Motor neuron (in vitro differentiated cells): ENCODE results near the gene PTPN21. TPM values are rescaled to one million over a fixed set of nuclear protein-coding genes. Genes with fewer than 3 reads are reported as not detected.
A peak's percentile ranks its signal among the peaks of the same experiment; 100 is the strongest.

Experiments used
- ATAC-seq, 8 experiments: fragments of 200-7000 bp; cut with Tn5 transposase; replicated peaks in 6 of 8; 2 replicates each; pipeline ENCODE4 v1.8.0; 2021; ENCODE audit warnings: mild to moderate bottlenecking in 8 of 8, moderate library complexity in 8 of 8
- H3K27ac ChIP-seq, 2 donors: fragments of 250-450 bp; sonication (Bioruptor Pico); 2 replicates each; pipeline ENCODE4 v1.9.0; 2021; ENCODE audit warnings: antibody characterized with exemption in 2 of 2, mild to moderate bottlenecking in 2 of 2, moderate library complexity in 1 of 2
- H3K4me1 ChIP-seq, 2 donors: fragments of 250-450 bp; sonication (Bioruptor Pico); replicated peaks in 1 of 2; 2 replicates each; pipeline ENCODE4 v1.6.1; 2021; ENCODE audit warnings: antibody characterized with exemption in 2 of 2, mild to moderate bottlenecking in 2 of 2, moderate library complexity in 1 of 2
- H3K4me3 ChIP-seq, 5 donors: fragments of 250-450 bp; sonication (Bioruptor Pico); 2 replicates each; pipeline ENCODE4 v1.9.0; 2021; ENCODE audit warnings: antibody characterized with exemption in 5 of 5, mild to moderate bottlenecking in 5 of 5, moderate library complexity in 4 of 5
- WGBS, 10 experiments: fragments of 450-650 bp; shearing (Covaris generic); methylation state at CpG; one replicate each; pipeline ENCODE4 v1.0.0; 2022; 5-methylcytosine and 5-hydroxymethylcytosine counted together
- in situ Hi-C, 9 experiments: fragments of 400-800 bp; cut with MboI; loops; one replicate each; pipeline ENCODE4 v1.15.0; 2021; ENCODE audit warnings: low sequenced_read_pairs in 9 of 9, low pct_unique_long_range_greater_than_20kb in 2 of 9; ENCODE audit not compliant: unreplicated experiment in 9 of 9
- total RNA-seq, 8 experiments: library from RNA; unstranded; fragments of 300-600 nt; gene quantifications; 2 replicates each; pipeline versions ENCODE4 v1.2.3 to v1.2.4, GENCODE V29; 2022

PTPN21 gene
- total RNA-seq, 8 experiments from 2014 or later, result 3.6 to 19.2 (median 5.1) TPM

DNA sequence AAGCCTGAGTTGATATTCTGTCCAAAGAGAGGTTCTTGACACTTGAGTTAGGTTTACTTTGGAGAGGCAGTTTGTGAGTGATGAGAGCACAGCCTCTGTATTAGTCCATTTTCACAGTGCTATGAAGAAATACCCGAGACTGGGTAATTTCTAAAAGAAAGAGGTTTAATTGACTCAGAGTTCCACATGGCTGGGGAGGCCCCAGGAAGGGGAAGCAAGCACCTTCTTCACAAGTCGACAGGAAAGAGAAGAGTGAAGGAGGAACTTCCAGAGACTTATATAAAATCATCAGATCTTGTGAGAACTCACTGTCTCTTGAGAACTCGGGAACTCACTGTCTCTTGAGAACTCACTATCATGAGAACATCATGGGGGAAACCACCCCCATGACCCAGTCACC is 13.4 kb upstream of the PTPN21 start:
- no peak overlapping the region for H3K27ac ChIP-seq
- WGBS, 10 experiments, result 60 to 100% (median 83%) methylated on average over 1 to 3 of the region's 3 CpGs; no CpG with 5 or more reads in 1 of the 10 experiments
- H3K4me3 ChIP-seq, result no peak overlapping the region
- in situ Hi-C loops, result loop anchor here in 1 of 9 experiments (25.0 kb wide), 1 partner anchor 556 kb away; the partner anchor contains the start of gene GPR65
- ATAC-seq, result no peak
- H3K4me1 ChIP-seq, result peaks cover 5 to 10% of the 10 kb centered on the region in 2 donors

- Histone ChIP-seq H3K4me3 (no peak overlapping the region), H3K27ac (no peak overlapping the region), H3K4me1 (peaks cover 5 to 10% of the 10 kb centered on the region in 2 donors)
- in situ Hi-C loops, result loop anchor here in 1 of 9 experiments (25.0 kb wide), 1 partner anchor 553 kb away; the partner anchor contains the start of gene GPR65
- no peak for ATAC-seq
- 76 to 100% (median 94%) methylated on average over 2 to 5 of the region's 5 CpGs; no CpG with 5 or more reads in 1 of the 10 experiments for WGBS, 10 experiments
These were observed 10.6 kb upstream of the PTPN21 start for GRCh38 chr14:88565427-88565826.

DNA sequence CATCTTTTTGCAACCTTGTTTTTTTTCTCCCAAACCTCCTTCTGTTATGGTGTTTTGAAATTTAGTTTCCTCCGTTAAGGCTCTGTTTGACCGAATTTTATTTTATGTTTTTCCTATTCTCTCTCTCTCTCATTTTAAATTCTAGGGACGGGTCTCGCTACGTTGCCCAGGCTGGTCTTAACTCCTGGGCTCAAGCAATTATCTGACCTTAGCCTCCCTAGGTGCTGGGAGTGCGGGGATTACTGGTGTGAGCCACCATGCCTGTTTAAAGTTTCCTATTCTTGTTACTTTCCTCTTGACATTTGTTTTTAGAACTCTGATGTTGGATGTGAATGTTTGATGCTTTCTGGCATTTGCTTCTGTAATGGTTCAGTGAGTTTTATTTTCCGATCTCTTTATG is 9.0 kb upstream of the PTPN21 start:
- Histone ChIP-seq H3K27ac (no peak overlapping the region), H3K4me1 (peaks cover 5 to 10% of the 10 kb centered on the region in 2 donors), H3K4me3 (peak overlapping the region; percentile 69 to 92 (median 84))
- WGBS, 10 experiments, result 0 to 29% (median 20%) methylated on average over 4 to 7 of the region's 7 CpGs
- no peak for ATAC-seq
- in situ Hi-C loops, result loop anchor here in 1 of 9 experiments (25.0 kb wide), 1 partner anchor 552 kb away; the partner anchor contains the start of gene GPR65

DNA sequence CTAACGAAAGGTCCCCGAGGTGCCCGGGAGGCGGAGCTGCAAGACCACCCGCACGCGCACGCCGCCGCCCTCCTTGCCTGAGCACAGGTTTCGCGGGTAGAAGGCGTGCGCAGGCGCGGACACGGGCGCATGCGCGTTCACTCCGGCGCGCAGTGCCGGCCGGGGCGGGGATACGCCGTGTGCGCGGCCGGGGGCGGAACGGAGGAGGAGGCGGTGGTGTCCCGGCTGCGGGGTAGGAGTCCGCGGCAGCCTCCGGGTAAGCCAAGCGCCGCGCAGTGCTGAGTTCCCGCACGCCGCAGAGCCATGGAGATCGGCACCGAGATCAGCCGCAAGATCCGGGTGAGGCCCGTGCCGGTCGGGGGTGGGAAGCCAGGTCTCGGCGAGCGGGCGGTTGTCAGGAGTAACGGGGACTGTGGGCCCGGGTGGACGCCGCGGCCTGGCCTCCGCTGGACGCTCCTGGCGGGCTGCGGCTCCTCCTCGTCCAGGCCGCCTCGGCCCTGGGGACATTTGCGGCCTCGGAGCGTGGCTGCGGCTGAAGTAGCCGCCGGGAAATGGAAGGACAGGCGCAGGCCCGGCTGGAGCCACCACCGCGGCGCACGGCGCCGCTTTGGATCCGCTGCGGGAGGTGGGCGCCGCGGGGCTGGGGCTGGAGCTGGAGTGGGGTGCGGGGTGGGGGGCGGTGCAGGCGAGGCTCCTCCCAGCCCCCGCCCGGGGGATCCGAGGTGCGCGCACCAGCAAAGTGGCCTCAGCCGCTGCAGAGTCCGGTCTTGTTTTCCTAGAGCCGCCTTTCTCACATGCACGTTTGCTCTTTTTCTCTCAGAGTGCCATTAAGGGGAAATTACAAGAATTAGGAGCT is 8.3 kb upstream of the PTPN21 start, which contains the start of gene ZC3H14:
Gene ZC3H14 (plus strand): TSS at position 207 of the 856 bp plus-strand sequence. CDS start 97 bp downstream, at position 304.
- in situ Hi-C loops, result loop anchor here in 1 of 9 experiments (25.0 kb wide), 1 partner anchor 551 kb away; the partner anchor contains the start of gene GPR65

DNA sequence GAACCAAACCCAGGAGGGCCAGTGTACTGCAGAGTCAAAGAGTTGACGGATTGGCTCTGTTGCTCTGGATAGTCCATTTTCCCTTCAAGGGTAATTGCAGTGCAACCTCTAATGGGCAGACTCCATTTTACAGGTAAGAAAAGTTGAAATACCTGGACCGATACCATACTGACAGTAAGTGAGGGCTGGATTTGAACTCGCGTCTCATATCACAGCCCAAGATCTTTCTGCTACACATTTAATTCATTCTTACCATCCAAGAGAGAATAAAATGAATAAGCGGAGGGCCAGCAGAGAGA is 7.7 kb upstream of the PTPN21 start:
- H3K27ac ChIP-seq, result no peak overlapping the region
- in situ Hi-C loops, result loop anchor here in 1 of 9 experiments (25.0 kb wide), 1 partner anchor 550 kb away; the partner anchor contains the start of gene GPR65
- H3K4me3 ChIP-seq, result peak overlapping the region; percentile 69 to 92 (median 84)
- ATAC-seq, result peak in 1 of 8 experiments; percentile 1
- H3K4me1 ChIP-seq, result peaks cover 5 to 10% of the 10 kb centered on the region in 2 donors
- WGBS, 10 experiments, result 0 to 47% (median 24%) methylated on average over 1 to 4 of the region's 5 CpGs; no CpG with 5 or more reads in 4 of the 10 experiments

More for the DNA sequence above, 8.3 kb upstream of the PTPN21 start, which contains the start of gene ZC3H14:
- Histone ChIP-seq H3K4me3 (peak within 1 kb of the TSS; percentile 69 to 92 (median 84)), H3K27ac (peak within 1 kb of the TSS; percentile 71 to 90), H3K4me1 (peaks cover 5 to 10% of the 10 kb centered on the region in 2 donors)
- ATAC-seq, result peak; percentile 92 to 95 (median 93)
- WGBS, 10 experiments, result 0 to 3% (median 1%) methylated on average over 5 to 17 of the region's 99 CpGs; no CpG with 5 or more reads in 6 of the 10 experiments

GRCh38 chr14:88559852-88560251 is 5.0 kb upstream of the PTPN21 start:
- ATAC-seq, result peak in 1 of 8 experiments; percentile 2
- H3K27ac ChIP-seq, result no peak overlapping the region
- WGBS, 10 experiments, result 0 to 40% (median 13%) methylated on average over 1 of the region's 1 CpG; no CpG with 5 or more reads in 6 of the 10 experiments
- H3K4me3 ChIP-seq, result no peak overlapping the region
- in situ Hi-C loops, result loop anchor here in 2 of 9 experiments (10.0 to 25.0 kb wide), 2 partner anchors 65 to 548 kb away; partner anchors contain the start of gene GPR65 (in 1 of the 2)
- H3K4me1 ChIP-seq, result peaks cover 5 to 14% of the 10 kb centered on the region in 2 donors

GRCh38 chr14:88556581-88556980 is 1.8 kb upstream of the PTPN21 start:
- in situ Hi-C loops, result loop anchor here in 2 of 9 experiments (10.0 to 25.0 kb wide), 2 partner anchors 62 to 544 kb away; partner anchors contain the start of gene GPR65 (in 1 of the 2)
- Histone ChIP-seq H3K27ac (no peak overlapping the region), H3K4me3 (no peak overlapping the region), H3K4me1 (peaks cover 0 to 12% of the 10 kb centered on the region in 2 donors)
- WGBS, 10 experiments, result 0 to 100% (median 72%) methylated on average over 1 to 3 of the region's 3 CpGs; no CpG with 5 or more reads in 2 of the 10 experiments
- ATAC-seq, result no peak

DNA sequence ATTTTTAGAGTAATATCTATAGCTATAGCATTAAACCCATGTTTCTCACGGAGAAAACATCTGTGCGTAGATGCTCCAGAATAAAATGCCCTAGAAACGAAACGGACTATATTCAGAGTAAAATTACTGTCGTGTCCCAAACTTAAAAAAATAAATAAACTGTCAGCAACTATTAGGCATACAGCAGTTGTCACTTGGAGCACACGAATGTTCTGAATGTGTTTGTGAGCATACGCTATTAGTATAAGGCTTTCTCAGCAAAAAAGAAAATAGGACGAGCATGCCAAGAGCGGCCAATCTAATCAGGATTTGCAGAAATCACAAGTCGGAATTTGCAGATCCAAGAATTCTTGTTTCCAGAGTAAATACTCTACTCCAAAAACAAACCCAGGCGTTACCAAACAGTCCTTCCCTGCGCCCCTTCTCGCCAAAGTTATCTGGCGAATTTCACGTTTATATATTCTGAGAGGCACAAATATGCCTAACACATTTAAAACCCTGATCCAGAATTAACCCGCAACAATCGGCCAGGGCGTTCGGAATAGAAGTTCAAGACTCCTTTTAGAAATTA is 836 bp downstream of the PTPN21 start:
- Histone ChIP-seq H3K27ac (no peak overlapping the region), H3K4me3 (peak overlapping the region; percentile 69 to 100 (median 88)), H3K4me1 (peaks cover 4 to 15% of the 10 kb centered on the region in 2 donors)
- no peak for ATAC-seq
- in situ Hi-C loops, result loop anchor here in 2 of 9 experiments (10.0 to 25.0 kb wide), 2 partner anchors 59 to 542 kb away; partner anchors contain the start of gene GPR65 (in 1 of the 2)
- 0 to 4% (median 0%) methylated on average over 1 to 19 of the region's 19 CpGs for WGBS, 10 experiments

GRCh38 chr14:88552876-88553275 is 1.9 kb downstream of the PTPN21 start:
- in situ Hi-C loops, result loop anchor here in 2 of 9 experiments (10.0 to 25.0 kb wide), 2 partner anchors 58 to 541 kb away; partner anchors contain the start of gene GPR65 (in 1 of the 2)
- H3K4me3 ChIP-seq, result peak overlapping the region in 1 of 5 donors; percentile 62

DNA sequence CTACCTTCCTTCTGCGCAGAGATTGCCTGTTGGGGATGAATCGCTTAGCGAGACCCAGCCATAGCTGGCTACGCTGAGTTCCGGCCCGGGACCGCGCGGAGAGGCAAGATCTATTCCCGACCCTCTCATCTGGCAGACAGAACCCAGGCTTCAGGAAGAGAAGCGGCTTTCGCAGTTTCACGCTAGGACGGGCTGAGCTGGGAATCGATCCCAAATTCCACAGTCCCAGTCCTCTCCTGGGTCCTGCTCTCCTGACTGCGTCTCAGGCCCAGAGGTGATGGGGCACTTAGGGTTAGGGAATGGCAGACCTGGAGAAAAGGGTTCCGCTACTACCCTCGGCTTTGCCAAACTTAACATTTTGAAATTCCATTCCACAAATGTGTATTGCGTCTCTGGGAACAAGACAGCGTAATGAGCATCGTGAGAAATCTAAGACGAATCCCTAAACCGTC is 2.8 kb downstream of the PTPN21 start:
- WGBS, 10 experiments, result 0 to 44% (median 1%) methylated on average over 1 to 19 of the region's 23 CpGs; no CpG with 5 or more reads in 2 of the 10 experiments
- peak in 7 of 8 experiments; percentile 5 to 21 (median 12) for ATAC-seq
- Histone ChIP-seq H3K27ac (no peak overlapping the region), H3K4me1 (peaks cover 4 to 15% of the 10 kb centered on the region in 2 donors), H3K4me3 (peak overlapping the region; percentile 51 to 71 (median 64))
- in situ Hi-C loops, result loop anchor here in 2 of 9 experiments (10.0 to 25.0 kb wide), 2 partner anchors 57 to 540 kb away; partner anchors contain the start of gene GPR65 (in 1 of the 2)

More at GRCh38 chr14:88552876-88553275, 1.9 kb downstream of the PTPN21 start:
- no peak for ATAC-seq
- WGBS, 10 experiments, result 0 to 81% (median 62%) methylated on average over 1 to 2 of the region's 2 CpGs
- no peak overlapping the region for H3K27ac ChIP-seq
- peaks cover 4 to 15% of the 10 kb centered on the region in 2 donors for H3K4me1 ChIP-seq

- in situ Hi-C loops, result loop anchor here in 2 of 9 experiments (10.0 to 25.0 kb wide), 2 partner anchors 56 to 539 kb away; partner anchors contain the start of gene GPR65 (in 1 of the 2)
- H3K27ac ChIP-seq, result peak overlapping the region; percentile 43 to 60
- H3K4me1 ChIP-seq, result peaks cover 4 to 15% of the 10 kb centered on the region in 2 donors
- ATAC-seq, result peak; percentile 76 to 85 (median 78)
- H3K4me3 ChIP-seq, result peak overlapping the region; percentile 51 to 71 (median 64)
- 0 to 38% (median 8%) methylated on average over 1 to 29 of the region's 50 CpGs; no CpG with 5 or more reads in 1 of the 10 experiments for WGBS, 10 experiments
These were observed 3.5 kb downstream of the PTPN21 start for GRCh38 chr14:88551094-88551870.
